GM18858 (cell line): ENCODE measurements around the gene NFATC2IP.

Experiments used
- ATAC-seq: cut with Tn5 transposase; IDR thresholded peaks from one replicate; pipeline ENCODE4 v1.9.1; 2021; ENCODE audit not compliant: unreplicated experiment

The NFATC2IP gene

GRCh38 chr16:28950648-28951409 is at the start of gene NFATC2IP:
Gene NFATC2IP (plus strand): TSS chr16:28950937. CDS start chr16:28951012, 75 bp downstream.
- ATAC-seq, result peak; percentile 90

GRCh38 chr16:28901862-28902261 is 48.9 kb upstream of the NFATC2IP start:
- ATAC-seq, result no peak

- ATAC-seq, result no peak
Observed at GRCh38 chr16:28902909-28903308, 47.8 kb upstream of the NFATC2IP start.

GRCh38 chr16:28903344-28904042 is 47.2 kb upstream of the NFATC2IP start:
- ATAC-seq, result no peak

- no peak for ATAC-seq
Observed at GRCh38 chr16:28904363-28904762, 46.4 kb upstream of the NFATC2IP start.

GRCh38 chr16:28904828-28905227 is 45.9 kb upstream of the NFATC2IP start:
- ATAC-seq, result no peak

GRCh38 chr16:28905229-28905754 is 45.4 kb upstream of the NFATC2IP start:
- no peak for ATAC-seq

- ATAC-seq, result no peak
Observed at GRCh38 chr16:28905800-28906372, 44.9 kb upstream of the NFATC2IP start.

GRCh38 chr16:28910086-28911031 is 40.4 kb upstream of the NFATC2IP start:
- ATAC-seq, result no peak

GRCh38 chr16:28912558-28912957 is 38.2 kb upstream of the NFATC2IP start:
- ATAC-seq, result no peak

GRCh38 chr16:28913946-28914724 is 36.6 kb upstream of the NFATC2IP start:
- no peak for ATAC-seq

- no peak for ATAC-seq
Observed at GRCh38 chr16:28915181-28915580, 35.6 kb upstream of the NFATC2IP start.

- ATAC-seq, result no peak
Observed at GRCh38 chr16:28917095-28917494, 33.6 kb upstream of the NFATC2IP start.

GRCh38 chr16:28918698-28919097 is 32.0 kb upstream of the NFATC2IP start:
- ATAC-seq, result no peak

- ATAC-seq, result no peak
Observed at GRCh38 chr16:28923231-28923587, 27.5 kb upstream of the NFATC2IP start.

- ATAC-seq, result peak; percentile 50
Observed at GRCh38 chr16:28923652-28924398, 26.9 kb upstream of the NFATC2IP start.

- ATAC-seq, result no peak
Observed at GRCh38 chr16:28924399-28924761, 26.4 kb upstream of the NFATC2IP start.

GRCh38 chr16:28924762-28925385 is 25.9 kb upstream of the NFATC2IP start, which contains the start of gene RABEP2:
Gene RABEP2 (minus strand): TSS chr16:28925238. CDS start chr16:28925163, 75 bp downstream.
- peak; percentile 39 for ATAC-seq
